NB4 (cell line): ENCODE measurements around the gene SELPLG.

ENCODE experiments used
- DNase-seq: peaks from one replicate; pipeline ENCODE4 v3.0.0; 2010; ENCODE audit warnings: low read depth
- H3K4me3 ChIP-seq: one replicate; pipeline ENCODE4 v1.5.1; 2011; ENCODE audit warnings: mild to moderate bottlenecking, low read depth, low read length, moderate library complexity
- MAX ChIP-seq: IDR thresholded peaks from 2 replicates; pipeline ENCODE4 v1.6.1; 2011; ENCODE audit warnings: low read depth, low read length
- MYC ChIP-seq: IDR thresholded peaks from 2 replicates; pipeline ENCODE4 v1.6.1; 2011; ENCODE audit warnings: low read depth, low read length
- POLR2A ChIP-seq: IDR thresholded peaks from 2 replicates; pipeline ENCODE4 v1.6.1; 2011; ENCODE audit warnings: mild to moderate bottlenecking; ENCODE audit not compliant: insufficient read length; ENCODE audit errors: extremely low read depth
- TF ChIP-seq, protein P1 (sequence below): IDR thresholded peaks from one replicate; pipeline ENCODE4 v1.5.1; 2012; ENCODE audit warnings: low read depth, low read length

Gene SELPLG

GRCh38 chr12:108618079-108618952, 15.4 kb downstream of the SELPLG start:
- TF ChIP-seq MAX: peak; percentile 47
- TF ChIP-seq, protein P1, sequence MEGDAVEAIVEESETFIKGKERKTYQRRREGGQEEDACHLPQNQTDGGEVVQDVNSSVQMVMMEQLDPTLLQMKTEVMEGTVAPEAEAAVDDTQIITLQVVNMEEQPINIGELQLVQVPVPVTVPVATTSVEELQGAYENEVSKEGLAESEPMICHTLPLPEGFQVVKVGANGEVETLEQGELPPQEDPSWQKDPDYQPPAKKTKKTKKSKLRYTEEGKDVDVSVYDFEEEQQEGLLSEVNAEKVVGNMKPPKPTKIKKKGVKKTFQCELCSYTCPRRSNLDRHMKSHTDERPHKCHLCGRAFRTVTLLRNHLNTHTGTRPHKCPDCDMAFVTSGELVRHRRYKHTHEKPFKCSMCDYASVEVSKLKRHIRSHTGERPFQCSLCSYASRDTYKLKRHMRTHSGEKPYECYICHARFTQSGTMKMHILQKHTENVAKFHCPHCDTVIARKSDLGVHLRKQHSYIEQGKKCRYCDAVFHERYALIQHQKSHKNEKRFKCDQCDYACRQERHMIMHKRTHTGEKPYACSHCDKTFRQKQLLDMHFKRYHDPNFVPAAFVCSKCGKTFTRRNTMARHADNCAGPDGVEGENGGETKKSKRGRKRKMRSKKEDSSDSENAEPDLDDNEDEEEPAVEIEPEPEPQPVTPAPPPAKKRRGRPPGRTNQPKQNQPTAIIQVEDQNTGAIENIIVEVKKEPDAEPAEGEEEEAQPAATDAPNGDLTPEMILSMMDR: peak; percentile 99
- no peak for TF ChIP-seq MYC
- TF ChIP-seq POLR2A: no peak
- H3K4me3 ChIP-seq: no peak overlapping the region
- peak; percentile 91 for DNase-seq

DNA sequence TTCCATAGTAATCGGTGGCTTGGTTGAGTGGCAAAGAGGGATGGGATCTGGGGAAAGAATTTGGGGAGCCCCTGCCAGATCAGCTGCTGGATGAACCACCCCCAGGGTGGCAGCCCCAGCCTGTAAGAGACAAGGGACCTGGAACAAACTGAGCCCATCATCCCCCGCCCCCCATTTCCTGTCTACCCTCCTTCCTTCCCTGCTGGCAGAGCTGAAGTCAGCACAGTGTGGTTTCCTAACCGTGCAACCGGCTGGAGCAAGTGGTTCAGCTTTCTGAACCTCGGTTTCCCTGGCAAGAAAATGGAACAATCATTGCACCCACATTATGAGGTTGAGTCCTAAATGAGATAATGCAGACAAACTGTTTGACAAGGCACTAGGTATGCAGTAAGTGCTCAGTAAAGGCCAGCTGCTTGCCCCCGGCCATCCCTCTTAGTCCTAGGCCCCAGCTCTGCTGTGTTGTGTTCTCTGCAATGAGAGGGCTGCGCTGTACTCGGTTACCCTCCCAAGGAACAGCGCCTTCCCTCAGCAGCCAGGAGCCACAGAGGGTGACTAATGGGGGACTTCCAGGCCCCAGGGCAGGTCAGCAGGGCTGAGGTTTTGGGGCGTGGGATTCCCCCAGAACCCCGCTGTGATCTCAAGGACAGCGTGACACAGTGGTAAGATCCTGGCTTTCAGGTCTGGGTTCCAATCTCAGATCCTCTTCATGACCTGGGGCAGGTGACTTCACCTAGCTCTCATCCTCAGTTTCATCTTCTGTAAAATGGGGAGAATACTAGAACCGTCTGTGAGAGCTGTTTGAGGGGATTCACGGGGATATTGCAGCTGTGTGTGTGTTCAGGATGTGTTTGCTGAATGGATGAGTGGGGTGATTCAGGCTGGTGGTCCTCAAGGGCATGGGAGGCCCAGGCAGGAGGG, 16.5 kb downstream of the SELPLG start:
- TF ChIP-seq MAX (0 out of 2 replicates have a peak, but pooled peaks have one; percentile 6), POLR2A (no peak), MYC (0 out of 2 replicates have a peak, but pooled peaks have one; percentile 24)
- TF ChIP-seq, protein P1: no peak
- H3K4me3 ChIP-seq: no peak overlapping the region
- peak; percentile 89 for DNase-seq

DNA sequence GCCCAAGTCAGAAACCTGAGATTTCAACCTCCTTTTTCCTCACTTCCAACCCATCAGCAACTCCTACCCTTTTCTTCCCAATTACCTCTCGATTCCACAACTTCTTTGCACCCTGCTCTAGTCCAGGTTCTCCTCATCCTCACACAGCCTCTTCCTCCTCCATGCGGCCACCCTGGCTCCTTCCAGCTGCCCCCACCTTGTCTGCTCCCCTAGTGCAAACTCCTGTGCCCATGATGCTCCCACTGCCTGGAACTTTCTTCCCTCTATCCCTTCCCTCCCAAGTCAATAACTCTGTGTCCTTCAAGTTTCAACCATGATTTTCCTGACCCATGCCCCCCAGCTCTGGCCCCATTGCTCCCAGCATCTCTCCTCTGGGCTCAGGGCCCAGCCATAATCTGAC, 17.3 kb downstream of the SELPLG start:
- no peak for TF ChIP-seq POLR2A
- TF ChIP-seq MYC: no peak
- TF ChIP-seq MAX: no peak

DNA sequence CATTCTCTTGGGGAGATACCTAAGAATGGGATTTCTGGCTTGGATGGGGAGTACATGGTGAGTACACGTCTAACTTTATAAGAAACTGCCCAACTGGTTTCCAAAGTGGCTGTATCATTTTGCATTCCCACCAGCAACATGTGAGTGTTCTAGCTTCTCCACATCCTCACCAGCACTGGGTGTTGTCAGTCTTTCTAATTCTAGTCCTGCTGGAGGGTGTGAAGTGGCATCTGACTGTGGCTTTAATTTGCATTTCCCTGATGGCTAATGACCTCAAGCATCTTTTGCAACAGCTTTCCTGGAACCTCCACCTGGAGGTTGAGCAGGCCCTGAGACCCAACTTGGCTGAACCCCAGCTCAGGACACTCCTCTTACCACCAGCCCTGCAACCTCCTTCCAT, 17.8 kb downstream of the SELPLG start:
- no peak for DNase-seq
- no peak overlapping the region for H3K4me3 ChIP-seq
- no peak for TF ChIP-seq POLR2A
- TF ChIP-seq, protein P1: no peak
- TF ChIP-seq MAX: no peak
- no peak for TF ChIP-seq MYC

More for the DNA sequence above, 17.3 kb downstream of the SELPLG start:
- H3K4me3 ChIP-seq: no peak overlapping the region
- no peak for DNase-seq

DNA sequence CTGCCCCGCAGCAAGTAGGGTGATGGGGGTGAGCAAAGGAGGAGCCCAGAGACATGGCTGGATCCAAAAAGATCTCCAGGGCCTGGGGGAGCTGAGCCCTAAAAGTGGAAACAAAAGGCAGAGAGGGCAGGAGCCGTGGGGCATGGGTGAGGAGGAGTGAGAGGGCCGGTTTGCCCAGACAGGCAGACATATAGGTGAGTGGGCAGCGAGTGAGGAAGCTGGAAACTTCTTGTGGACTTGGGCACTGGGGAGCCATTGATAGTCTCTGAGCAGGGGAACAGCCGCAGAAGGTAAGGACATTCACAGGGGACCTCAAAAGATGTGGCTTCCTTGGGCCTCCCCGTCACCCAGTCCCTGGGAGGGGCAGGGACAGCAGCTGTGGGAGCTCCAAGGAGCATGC, 19.1 kb downstream of the SELPLG start:
- no peak for DNase-seq
- H3K4me3 ChIP-seq: no peak overlapping the region
- no peak for TF ChIP-seq MYC
- no peak for TF ChIP-seq POLR2A
- TF ChIP-seq, protein P1: no peak
- no peak for TF ChIP-seq MAX

- no peak for DNase-seq
- no peak for TF ChIP-seq MAX
- TF ChIP-seq, protein P1: no peak
- TF ChIP-seq MYC: no peak
- no peak for TF ChIP-seq POLR2A
- no peak overlapping the region for H3K4me3 ChIP-seq
Measured at GRCh38 chr12:108614041-108614440, 19.7 kb downstream of the SELPLG start.
